Stimulated activated CD4-positive, alpha-beta T cell treated with anti-CD3 and anti-CD28 coated beads, Interleukin-15, amount 100 ng/mL, for 24 hours (primary cell): Measurements from ENCODE around the gene RUFY3.
"Not testable (repeated sequence)": the region's sequence is repeated elsewhere in the genome, so short reads cannot be mapped to it uniquely, and the experiment has no call there.

Experiments
- DNase-seq: peaks from one replicate; pipeline ENCODE4 v3.0.0-alpha.2; 2020

The RUFY3 gene

DNA sequence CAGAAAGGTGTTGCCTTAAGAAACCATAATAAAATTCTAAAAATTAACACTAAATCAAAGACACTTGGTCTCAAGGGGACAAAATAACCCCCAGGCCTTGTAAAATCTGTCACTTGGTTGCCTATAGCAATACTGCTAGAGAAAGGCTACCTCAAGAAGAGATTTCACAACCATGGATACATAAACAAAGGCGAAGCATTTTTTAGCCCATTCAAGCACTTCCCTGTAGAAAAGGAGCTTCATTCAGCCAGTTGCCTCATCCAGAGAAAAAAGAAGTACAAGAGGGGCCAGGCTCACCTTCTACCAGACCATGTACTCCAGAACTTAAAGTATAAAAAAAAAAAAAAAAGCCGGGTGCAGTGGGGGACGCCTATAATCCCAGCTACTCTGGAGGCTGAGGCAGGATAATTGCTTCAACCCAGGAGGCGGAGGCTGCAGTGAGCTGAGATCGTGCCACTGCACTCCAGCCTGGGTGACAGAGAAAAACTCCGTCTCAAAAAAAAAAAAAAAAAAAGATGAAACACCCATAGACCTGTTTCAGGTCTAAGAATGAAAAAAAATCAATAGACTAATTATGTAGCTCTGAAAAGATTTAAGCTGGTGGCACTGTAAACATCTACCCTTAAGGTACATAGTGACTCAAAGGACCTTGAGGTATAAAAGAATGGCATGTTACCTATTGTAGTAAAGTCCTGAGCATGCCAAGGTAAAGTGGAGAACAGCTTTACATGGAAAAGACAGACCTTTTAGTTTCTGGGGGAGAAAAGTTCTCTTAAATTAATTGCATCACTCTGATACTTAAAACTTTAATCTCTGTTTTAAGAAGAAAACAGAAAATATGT is 18.0 kb downstream of the RUFY3 start:
- no peak for DNase-seq

DNA sequence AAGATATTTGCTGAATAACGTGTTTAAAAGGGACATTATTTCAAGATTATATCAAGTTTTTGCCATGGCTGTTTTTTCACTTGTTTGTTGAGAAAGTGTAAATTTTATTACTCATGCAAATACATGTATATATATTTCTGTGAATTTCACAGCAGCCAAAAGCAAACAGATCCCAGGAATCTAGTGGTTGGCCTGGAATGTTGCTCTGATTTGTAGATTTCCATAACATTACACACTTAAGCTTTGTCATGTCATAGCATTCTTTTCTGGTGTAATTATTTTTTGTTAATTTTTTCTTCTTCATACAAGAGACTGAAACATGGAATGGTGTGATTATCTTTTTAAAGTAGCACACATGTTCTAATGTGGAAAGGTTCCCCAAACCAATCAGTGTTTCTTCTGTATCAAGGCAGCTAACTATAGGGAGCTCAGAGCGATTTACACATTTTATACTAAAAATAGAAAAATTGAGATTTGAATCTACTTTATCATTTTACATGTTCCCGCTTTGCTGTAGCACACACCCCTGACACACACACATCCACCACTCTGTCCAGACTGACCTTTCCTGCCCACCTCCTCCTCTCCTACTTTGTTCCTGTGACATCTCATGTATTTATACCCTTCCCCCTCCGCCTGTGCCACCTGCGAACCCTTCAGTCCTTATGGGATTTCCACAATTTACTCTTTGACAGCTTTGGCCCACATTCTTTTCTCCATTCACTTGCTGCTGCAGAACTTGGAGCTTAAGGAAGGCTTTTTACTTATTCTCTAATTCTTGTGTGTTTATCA is 20.3 kb downstream of the RUFY3 start:
- no peak for DNase-seq

DNA sequence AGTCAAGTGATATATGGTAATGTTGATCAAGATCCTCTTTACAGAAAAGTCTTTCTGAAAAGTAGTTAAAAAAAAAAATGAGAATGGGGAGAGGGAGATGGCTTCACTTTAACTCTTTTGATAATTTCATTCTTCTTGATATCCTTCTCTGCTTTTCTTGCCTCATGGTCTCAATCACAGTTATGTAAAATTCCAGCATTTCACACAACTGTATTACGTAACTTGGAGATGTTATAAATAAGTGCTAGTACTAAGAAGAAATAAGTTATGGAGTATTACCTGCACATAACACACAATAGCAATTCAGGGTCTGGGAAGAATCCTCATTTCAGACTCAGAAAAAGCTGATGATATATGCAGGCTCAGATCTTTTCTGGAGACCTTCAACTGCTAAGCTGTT is 22.0 kb downstream of the RUFY3 start:
- no peak for DNase-seq

DNA sequence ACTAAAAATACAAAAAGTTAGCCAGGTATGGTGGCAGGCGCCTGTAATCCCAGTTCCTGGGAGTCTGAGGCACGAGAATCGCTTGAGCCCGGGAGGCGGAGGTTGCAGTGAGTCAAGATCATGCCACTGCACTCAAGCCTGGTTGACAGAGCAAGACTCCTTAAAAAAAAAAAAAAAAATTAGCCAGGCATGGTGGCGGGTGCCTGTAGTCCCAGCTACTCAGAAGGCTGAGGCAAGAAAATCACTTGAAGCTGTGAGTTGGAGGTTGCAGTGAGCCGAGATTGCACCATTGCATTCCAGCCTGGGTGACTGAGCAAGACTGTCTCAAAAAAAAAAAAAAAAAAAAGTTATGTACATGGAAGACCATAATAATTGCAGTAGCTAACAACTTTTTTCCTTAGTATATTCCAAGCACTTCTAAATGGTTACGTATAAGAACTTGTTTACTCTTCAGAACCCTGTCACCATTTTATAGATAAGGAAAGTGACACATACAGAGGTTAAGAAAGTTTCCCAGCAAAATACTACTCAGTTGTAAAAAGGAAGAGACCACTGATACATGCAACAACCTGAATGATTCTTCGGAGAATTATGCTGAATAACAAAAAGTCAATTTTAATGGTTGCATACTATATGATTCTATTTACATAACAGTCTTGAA is 24.5 kb downstream of the RUFY3 start:
- no peak for DNase-seq

DNA sequence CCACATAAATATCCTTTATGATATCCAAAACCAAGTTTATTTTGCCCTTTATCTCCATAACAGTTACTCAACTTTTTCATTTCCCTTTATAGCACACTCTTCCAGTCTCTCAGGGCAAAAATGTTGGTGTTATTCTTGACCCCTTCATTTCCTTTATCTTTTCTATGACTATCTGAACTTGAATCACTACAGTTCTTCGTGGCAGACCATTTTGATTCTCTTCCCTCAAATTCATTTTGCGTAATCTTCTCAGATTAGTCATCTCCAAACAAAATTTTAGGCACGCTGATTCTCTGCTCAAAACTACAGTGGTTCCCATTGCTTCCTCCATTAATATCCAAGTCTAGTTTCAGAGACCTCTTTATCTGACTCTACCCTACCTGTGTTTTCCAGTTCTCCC is 26.1 kb downstream of the RUFY3 start:
- DNase-seq, result no peak

DNA sequence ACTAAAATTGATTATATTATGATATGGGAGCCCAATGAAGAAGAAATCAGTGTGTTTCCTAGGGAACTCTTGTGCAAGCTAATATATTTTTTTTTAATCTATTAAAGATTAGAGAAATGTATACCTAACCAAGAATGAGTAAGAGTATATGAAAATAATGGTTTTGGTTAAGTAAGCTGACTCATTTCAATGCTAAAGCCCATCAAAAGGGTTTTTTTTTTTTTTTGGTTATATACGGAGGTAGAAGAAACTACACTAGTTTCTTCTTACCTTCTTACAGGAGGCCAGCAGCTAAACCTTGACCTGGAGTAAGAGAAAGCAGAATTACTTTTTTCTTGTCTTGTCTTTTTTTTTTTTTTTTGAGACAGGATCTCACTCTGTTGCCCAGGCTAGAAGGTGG is 27.5 kb downstream of the RUFY3 start:
- DNase-seq, result no peak

DNA sequence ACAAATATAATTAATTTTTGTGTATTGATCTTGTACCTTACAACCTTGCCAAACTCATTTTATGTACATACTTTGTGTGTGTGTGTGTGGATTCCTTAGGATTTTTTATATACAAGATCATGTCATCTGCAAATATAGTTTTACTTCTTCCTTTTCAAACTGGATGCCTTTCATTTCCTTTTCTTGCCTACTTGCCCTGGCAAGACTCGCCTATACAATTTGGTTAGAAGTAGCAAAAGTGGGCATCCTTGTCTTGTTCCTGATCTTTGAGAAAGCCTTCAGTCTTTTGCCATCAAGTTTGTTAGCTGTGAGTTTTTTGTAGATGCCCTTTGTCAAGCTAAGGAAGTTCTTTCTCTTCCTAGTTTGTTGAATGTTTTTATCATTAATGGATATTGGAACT is 30.5 kb downstream of the RUFY3 start:
- DNase-seq, result no peak

DNA sequence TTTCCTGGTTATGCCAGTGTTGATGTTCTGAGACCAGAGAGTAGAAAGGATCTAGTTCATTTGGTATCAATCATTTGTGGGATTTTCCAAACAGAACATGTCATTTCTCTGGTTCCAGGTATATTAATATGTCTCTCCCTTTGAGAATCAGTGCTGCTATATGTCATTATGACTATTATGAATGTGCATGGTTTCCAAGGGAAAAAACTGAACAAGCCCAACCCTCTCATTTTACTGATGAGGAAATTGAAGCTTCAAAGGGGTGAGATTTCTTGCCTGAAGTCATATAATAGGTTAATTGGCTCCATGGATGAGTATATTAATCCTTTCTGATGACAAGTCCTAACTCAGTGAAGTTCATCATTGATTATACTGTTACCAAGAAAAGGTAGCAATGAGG is 31.9 kb downstream of the RUFY3 start:
- DNase-seq, result no peak

DNA sequence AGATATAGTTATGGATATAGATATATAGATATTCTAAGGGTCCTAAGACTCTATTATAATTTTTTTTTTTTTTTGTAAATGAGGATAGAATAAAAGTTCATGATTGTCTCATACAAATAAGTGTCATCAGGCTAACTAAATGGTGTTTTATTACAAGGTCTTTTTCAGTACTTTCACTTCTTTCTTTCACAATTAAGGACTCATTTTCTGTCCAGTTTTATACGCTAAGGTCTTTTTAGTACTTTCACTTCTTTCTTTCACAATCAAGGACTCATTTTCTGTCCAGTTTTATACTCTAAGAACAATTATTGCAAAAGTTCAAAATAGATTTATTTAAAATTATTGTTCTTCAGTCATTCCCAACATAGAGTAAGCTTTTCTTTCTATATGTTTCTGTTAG is 32.7 kb downstream of the RUFY3 start:
- no peak for DNase-seq

DNA sequence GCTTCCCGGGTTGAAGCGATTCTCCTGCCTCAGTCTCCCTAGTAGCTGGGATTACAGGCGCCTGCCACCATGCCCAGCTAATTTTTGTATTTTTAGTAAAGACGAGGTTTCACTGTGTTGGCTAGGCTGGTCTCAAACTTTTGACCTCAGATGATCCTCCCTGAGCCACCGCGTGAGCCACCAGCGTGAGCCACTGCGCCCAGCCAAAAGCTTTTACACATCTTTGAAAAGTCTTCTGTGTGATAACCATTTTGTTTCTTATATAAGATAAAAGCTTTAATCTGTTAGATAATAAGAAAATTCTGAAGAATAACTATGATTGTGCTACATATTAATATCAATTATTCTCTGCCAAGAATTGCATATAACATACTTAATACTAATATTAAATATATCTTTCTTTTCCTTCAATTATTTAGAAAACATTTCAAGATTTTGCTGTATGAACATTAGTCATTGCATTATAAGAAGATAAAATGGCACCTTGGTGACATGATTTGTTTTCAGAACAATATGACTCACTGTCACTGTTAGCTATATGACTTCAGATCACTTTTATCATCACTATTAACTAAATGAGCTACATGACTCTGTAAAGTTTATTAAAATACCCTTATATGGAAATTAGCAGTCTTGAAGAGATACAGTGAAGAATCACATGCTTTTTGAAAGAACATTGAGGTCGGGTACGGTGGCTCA is 33.4 kb downstream of the RUFY3 start:
- DNase-seq, result no peak

DNA sequence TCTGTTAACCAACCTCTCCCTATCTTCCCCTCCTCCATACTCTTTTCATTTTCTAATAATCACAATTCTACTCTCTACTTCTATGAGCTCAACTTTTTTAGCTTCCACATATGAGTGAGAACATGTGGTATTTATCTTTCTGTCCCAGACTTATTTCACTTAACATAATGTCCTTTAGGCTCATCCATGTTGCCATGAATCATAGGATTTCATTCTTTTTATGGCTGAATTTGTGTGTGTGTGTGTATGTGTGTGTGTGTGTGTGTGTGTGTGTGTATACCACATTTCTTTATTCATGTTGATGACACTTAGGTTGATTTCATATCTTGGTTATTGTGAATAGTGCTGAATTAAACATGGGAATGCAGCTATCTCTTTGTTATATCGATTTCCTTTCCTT is 37.4 kb downstream of the RUFY3 start:
- no peak for DNase-seq

DNA sequence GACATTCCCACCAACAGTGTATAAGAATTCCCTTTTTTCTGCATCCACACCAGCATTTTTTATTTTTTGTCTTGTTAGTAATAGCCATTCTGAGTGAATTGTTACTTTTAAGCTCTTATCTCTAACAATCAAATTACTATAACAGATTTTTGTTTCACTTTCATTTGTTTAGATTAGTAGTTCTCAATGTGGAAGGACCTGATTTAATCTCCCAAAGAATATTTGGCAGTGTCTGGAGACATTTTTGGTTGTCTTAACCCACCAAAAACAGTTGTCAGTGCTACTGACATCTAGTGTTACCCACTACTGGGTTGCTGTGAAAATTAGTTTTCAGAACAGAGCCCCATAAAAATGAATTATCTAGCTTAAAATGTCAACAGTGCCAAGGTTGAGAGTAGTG is 37.9 kb downstream of the RUFY3 start:
- no peak for DNase-seq

DNA sequence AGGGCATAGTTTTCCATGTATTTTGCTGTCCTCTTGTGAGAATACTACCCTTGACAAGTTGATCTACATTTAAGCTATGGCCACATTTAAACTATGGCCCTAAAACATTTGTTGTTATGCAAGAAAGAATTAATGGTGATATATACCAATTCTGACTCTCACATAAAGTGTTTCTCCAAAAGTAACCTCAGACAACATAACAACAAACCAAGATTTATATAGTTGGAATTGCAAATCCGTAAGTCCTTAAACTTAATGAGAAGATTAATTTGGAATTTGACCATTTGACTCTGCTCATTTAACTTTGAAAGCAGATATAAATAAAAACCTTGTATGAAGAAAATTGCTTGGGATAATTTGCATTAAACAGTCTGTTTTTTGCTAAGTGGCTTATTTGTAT is 38.9 kb downstream of the RUFY3 start:
- DNase-seq, result no peak

DNA sequence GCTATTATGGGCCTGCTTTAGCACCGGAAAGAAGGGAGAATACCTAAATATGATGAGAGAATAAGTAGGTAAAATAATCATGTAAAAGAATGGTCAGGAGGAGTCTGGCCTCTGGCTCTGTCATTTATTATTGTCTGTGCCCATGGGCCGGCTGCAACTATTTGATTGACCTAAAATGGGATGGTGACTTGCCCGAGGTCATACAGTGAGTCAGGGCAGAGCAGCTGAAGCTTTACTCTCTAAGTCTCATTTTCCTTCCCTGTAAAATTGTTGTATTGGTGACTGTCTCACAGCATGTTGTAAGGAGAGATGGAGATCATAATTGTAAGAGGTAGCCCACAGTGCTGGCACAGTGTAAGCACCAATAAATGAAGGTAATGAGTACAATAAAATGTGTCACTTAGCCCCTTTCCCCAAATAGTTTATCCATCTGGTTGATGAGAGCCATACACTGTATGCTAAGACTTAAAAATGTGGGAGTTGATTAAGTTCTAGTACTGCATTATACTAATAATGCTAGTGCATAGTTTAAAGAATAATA is 39.6 kb downstream of the RUFY3 start:
- DNase-seq, result no peak

DNA sequence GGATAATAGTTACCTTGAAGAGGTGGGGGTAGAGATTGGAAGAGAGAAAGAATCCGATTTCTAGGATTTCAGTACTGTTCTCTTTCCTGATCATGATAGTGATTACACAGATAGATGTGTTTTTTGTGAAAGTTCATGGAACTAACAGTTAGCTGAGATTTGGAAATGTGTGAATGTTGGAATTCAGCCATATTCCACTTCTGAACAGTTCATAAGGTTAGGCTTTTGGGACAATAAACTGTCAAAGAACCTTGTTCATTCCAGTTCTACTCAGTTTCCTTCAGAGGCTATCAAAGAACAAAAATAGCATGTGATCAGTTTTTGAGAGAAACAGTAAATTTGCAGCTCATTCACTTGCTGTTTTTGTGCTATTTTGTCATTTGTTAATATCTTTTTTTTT is 43.6 kb downstream of the RUFY3 start:
- DNase-seq, result no peak

DNA sequence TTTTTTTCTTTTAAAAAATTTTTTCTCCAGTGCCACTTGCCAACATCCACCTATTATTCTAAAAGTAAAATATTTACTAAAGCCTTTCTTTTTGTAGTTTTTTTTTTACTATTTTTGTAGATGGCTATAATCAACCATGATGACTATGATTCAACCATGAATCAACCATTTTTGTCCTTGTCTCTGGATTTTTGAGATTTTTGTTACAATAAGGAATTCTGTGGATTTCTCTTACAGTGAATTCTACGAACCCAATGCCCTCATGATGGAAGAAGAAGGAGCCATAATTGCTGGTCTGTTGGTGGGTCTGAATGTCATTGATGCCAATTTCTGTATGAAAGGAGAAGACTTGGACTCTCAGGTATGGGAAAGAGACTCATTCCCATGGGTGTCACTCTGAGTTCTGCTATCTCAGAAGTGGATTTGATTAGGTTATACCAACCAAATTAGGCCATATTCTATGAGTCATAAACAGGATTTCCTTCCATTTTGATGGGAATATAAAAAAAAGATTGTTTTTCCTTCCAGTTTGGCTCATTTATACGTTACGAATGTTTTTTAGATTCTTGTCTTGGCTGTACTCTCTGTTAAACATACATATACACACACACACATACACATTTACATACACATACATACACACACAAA is 46.7 kb downstream of the RUFY3 start:
- no peak for DNase-seq

DNA sequence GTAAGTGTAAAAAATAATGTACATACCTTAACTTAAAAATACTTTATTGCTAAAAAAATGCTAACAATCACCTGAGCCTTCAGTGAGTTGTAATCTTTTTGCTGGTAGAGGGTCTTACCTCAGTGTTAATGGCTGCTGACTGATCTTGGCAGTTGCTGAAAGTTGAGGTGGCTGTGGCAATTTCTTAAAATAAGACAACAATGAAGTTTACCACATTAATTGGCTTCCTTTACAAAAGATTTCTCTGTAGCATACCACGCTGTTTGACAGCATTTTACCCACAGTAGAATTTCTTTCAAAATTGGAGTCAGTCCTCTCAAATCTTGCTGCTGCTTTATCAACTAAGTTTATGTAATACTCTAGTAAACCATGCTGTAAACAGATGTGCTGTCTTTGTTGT is 47.6 kb downstream of the RUFY3 start:
- DNase-seq, result not testable (repeated sequence)

DNA sequence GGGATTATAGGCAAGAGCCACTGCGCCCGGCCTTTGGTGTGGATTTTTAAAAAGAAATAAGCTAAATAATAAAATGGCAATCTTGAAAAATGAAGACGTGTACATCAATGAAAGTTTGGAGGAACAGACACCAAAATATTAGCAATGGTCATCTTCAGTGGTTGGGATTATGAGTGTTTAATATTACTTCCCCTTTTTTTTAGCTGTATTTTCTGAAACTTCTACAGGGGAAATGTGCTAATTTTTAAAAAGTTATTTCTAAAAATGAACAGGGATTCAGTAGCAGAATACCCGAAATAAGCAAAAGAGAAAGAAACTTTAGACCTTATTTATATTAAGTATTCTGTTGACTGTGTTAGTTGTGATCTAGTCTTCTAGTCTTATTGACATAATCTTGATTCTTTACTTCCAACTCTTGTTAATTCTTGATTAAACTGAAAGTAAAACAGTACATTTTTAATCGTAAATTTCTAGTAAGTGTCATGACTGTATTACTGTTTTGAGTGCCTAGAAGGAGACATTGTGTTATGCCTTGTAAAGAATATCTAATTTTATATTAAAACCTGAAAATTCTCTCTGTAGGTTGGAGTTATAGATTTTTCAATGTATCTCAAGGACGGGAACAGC is 51.3 kb downstream of the RUFY3 start:
- no peak for DNase-seq

DNA sequence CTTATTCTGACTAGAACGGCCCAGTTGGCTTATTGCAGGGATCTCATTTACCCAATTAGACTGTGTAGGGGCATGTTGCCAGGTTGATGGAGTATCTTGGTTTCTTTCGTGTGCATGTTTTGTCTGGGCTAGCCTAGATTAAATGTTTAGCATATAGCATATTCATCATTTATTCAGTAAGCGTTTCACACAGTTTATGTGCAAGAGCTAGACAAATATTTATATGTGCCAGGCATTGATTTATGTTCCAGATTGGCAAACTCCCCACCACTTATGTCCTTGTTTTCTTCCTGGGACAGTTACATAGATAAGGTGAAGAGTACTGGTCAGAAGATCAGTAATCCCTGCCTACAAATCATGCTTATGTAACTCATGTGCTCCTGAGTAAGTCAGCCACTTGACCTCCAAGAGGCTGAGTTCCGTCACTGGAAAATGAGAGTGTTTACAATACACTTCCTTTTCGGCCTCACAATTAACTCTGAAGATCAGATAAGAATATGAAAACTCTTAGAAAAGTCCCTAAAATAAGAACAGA is 57.2 kb downstream of the RUFY3 start:
- DNase-seq, result no peak

DNA sequence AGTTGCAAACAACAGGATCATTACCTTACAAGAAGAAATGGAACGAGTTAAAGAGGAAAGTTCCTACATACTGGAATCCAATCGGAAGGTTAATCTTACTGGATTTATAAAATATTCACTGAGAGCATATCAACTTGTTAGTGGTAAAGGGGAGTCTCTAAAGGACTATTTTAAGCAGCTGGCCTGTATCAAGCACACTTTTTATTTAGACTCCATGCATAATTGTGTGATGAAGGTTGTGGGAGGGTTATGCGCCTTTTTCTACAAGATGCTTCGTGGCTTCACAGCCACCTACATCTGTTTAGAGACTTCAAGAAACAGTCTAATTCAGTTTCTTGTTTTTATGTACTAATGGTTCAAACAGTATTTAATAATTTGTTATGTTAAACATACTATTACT is 61.3 kb downstream of the RUFY3 start:
- no peak for DNase-seq

DNA sequence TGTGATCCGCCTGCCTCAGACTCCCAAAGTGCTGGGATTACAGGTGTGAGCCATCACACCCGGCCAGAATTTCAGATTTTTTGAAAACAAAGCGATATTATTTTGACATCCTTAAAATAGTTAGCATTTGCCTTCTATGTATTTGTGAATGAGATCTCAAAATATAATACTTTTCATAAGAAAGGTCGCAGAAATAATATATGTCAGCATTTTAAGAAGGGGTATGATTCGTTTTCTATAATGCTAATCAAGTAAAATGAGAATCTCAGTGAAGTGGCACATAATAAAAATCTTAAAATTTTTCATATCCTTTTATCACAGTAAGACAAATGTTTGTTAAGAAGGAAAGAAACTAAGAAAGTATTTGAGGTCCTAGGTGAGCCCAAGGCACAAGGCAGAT is 65.7 kb downstream of the RUFY3 start:
- DNase-seq, result no peak

DNA sequence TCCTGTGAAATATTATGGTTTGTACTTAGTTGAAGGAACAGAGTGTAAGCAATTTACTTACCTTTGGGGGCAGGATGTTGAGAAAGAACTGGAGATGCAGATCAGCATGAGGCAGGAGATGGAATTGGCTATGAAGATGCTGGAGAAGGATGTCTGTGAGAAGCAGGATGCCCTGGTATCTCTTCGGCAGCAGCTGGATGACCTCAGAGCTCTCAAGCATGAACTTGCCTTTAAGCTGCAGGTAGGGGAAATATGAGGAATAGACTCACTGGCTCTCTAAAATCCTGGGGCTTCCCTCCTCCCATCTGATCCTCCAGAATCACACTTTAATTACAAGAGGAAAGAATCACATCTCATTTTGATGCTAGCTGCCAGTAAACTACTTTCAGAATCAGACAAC is 67.0 kb downstream of the RUFY3 start:
- no peak for DNase-seq
